Body of pancreas (tissue), 4 donors: Measurements from ENCODE around the gene ORC2. TPM values are rescaled to one million over a fixed set of nuclear protein-coding genes. Genes with fewer than 3 reads are reported as not detected.

Source experiments
- ATAC-seq: fragments of 150-250 bp; one replicate; pipeline ENCODE4 v1.9.1; 2016
- DNase-seq, 4 donors: peaks; one replicate each; pipeline ENCODE4 v3.0.0-alpha.2; 2019
- H3K27ac ChIP-seq, 4 donors: fragments of 200-600 bp; sonication (generic); 1 replicate in 3 of 4; 2 replicates in 1 of 4; pipeline versions ENCODE4 v1.5.1 to v1.6.1; 2016 to 2019; ENCODE audit warnings: mild to moderate bottlenecking in 1 of 4, mixed read lengths in 1 of 4, moderate library complexity in 1 of 4
- H3K27me3 ChIP-seq, 2 donors: fragments of 200-600 bp; sonication (generic); one replicate each; pipeline ENCODE4 v1.6.0; 2016; ENCODE audit warnings: mild to moderate bottlenecking in 1 of 2
- H3K36me3 ChIP-seq, 2 donors: fragments of 200-600 bp; sonication (generic); replicated peaks in 1 of 2; 2 replicates each; pipeline ENCODE4 v1.5.1; 2016; ENCODE audit warnings: low read depth in 2 of 2; ENCODE audit not compliant: insufficient read depth in 1 of 2
- H3K4me1 ChIP-seq: fragments of 200-600 bp; sonication (generic); one replicate; pipeline ENCODE4 v1.6.0; 2016
- H3K4me3 ChIP-seq, 2 donors: fragments of 200-600 bp; sonication (generic); 1 replicate in 1 of 2; 2 replicates in 1 of 2; pipeline ENCODE4 v1.5.1; 2016 to 2019
- H3K9me3 ChIP-seq, 3 donors: fragments of 200-600 bp; sonication (generic); 1 replicate in 2 of 3; 2 replicates in 1 of 3; pipeline ENCODE4 v1.5.1; 2016
- CTCF ChIP-seq, 7 experiments: fragments of 450-650 bp in 4 of 7; fragments of 200-600 bp in 3 of 7; sonication (generic) in 3 of 7; IDR thresholded peaks; one replicate each; pipeline ENCODE4 v1.5.1; 2016 to 2019; ENCODE audit warnings: antibody characterized with exemption in 7 of 7
- POLR2A ChIP-seq, 3 donors: fragments of 450-650 bp; IDR thresholded peaks; one replicate each; pipeline ENCODE4 v1.6.1; 2016; ENCODE audit warnings: antibody characterized with exemption in 3 of 3, mild to moderate bottlenecking in 2 of 3
- WGBS, 2 donors: methylation state at CpG; one replicate each; pipeline ENCODE4 v1.1.5; 2017; 5-methylcytosine and 5-hydroxymethylcytosine counted together
- intact Hi-C: fragments of 100-400 bp; cut with DNase I; formaldehyde crosslinking; loops from one replicate; pipeline ENCODE4 v1.15.1; 2023
- total RNA-seq, 2 donors: library from RNA; depleted of rRNA; stranded (reverse); fragments of >200 nt; gene quantifications; one replicate each; pipeline ENCODE4 v1.1.0, GENCODE V29; 2016

Gene ORC2
- total RNA-seq, 2 donors from 2014 or later = 9.2 to 17.1 TPM

- Histone ChIP-seq H3K27me3 (no peaks in the 10 kb centered on the region), H3K9me3 (no peaks in the 10 kb centered on the region), H3K4me3 (no peak overlapping the region), H3K36me3 (peaks cover 6 to 13% of the 10 kb centered on the region in 2 donors), H3K27ac (no peak overlapping the region), H3K4me1 (no peaks in the 10 kb centered on the region)
- TF ChIP-seq CTCF (IDR thresholded peaks at IDR 0.05) = no peak
- TF ChIP-seq POLR2A (IDR thresholded peaks at IDR 0.05) = no peak
- DNase-seq (no peak), ATAC-seq (no peak)
- 88 to 94% methylated on average over 2 of the region's 2 CpGs for WGBS, 2 donors
- intact Hi-C loops = no loop called here
These were observed 85.1 kb downstream of the ORC2 start for GRCh38 chr2:200878289-200878880.

- intact Hi-C loops = no loop called here
These were observed 86.0 kb downstream of the ORC2 start for GRCh38 chr2:200877443-200877842.

GRCh38 chr2:200873560-200873959, 89.9 kb downstream of the ORC2 start:
- WGBS, 2 donors = 92 to 96% methylated on average over 6 of the region's 6 CpGs
- DNase-seq (no peak), ATAC-seq (no peak)
- H3K9me3 ChIP-seq = no peaks in the 10 kb centered on the region
- intact Hi-C loops = no loop called here
- peaks cover 0 to 3% of the 10 kb centered on the region in 2 donors for H3K36me3 ChIP-seq
- no peak overlapping the region for H3K4me3 ChIP-seq
- H3K27ac ChIP-seq = no peak overlapping the region
- H3K4me1 ChIP-seq = no peaks in the 10 kb centered on the region
- TF ChIP-seq POLR2A (IDR thresholded peaks at IDR 0.05) = no peak
- TF ChIP-seq CTCF (IDR thresholded peaks at IDR 0.05) = no peak
- H3K27me3 ChIP-seq = no peaks in the 10 kb centered on the region

More at GRCh38 chr2:200877443-200877842, 86.0 kb downstream of the ORC2 start:
- ATAC-seq (no peak), DNase-seq (no peak)
- Histone ChIP-seq H3K4me3 (no peak overlapping the region), H3K4me1 (no peaks in the 10 kb centered on the region), H3K27me3 (no peaks in the 10 kb centered on the region), H3K36me3 (peaks cover 6 to 13% of the 10 kb centered on the region in 2 donors), H3K27ac (no peak overlapping the region), H3K9me3 (no peaks in the 10 kb centered on the region)
- no peak for TF ChIP-seq CTCF (IDR thresholded peaks at IDR 0.05)
- TF ChIP-seq POLR2A (IDR thresholded peaks at IDR 0.05) = no peak

- TF ChIP-seq CTCF (IDR thresholded peaks at IDR 0.05) = no peak
- TF ChIP-seq POLR2A (IDR thresholded peaks at IDR 0.05) = no peak
These were observed 92.3 kb downstream of the ORC2 start for GRCh38 chr2:200871151-200871550.

GRCh38 chr2:200869014-200869413, 94.4 kb downstream of the ORC2 start:
- H3K36me3 ChIP-seq = no peaks in the 10 kb centered on the region
- H3K27ac ChIP-seq = no peak overlapping the region
- DNase-seq (no peak), ATAC-seq (no peak)
- no peak overlapping the region for H3K4me3 ChIP-seq
- H3K9me3 ChIP-seq = no peaks in the 10 kb centered on the region
- H3K4me1 ChIP-seq = peaks cover 29% of the 10 kb centered on the region
- no peak for TF ChIP-seq CTCF (IDR thresholded peaks at IDR 0.05)
- TF ChIP-seq POLR2A (IDR thresholded peaks at IDR 0.05) = no peak
- WGBS, 2 donors = 77 to 95% methylated on average over 2 of the region's 2 CpGs
- intact Hi-C loops = no loop called here
- no peaks in the 10 kb centered on the region for H3K27me3 ChIP-seq

More at GRCh38 chr2:200871151-200871550, 92.3 kb downstream of the ORC2 start:
- intact Hi-C loops = no loop called here
- DNase-seq = no peak
- ATAC-seq = no peak
- Histone ChIP-seq H3K9me3 (no peaks in the 10 kb centered on the region), H3K27ac (no peak overlapping the region), H3K27me3 (no peaks in the 10 kb centered on the region), H3K4me1 (peaks cover 16% of the 10 kb centered on the region), H3K4me3 (no peak overlapping the region), H3K36me3 (no peaks in the 10 kb centered on the region)
- WGBS, 2 donors = 65 to 73% methylated on average over 3 of the region's 3 CpGs
